HK-2 (cell line): ENCODE data around the gene NAA20.

Experiments
- DNase-seq: peaks from one replicate; pipeline ENCODE4 v3.0.0-alpha.2; 2018; ENCODE audit not compliant: unreplicated experiment

The NAA20 gene

DNA sequence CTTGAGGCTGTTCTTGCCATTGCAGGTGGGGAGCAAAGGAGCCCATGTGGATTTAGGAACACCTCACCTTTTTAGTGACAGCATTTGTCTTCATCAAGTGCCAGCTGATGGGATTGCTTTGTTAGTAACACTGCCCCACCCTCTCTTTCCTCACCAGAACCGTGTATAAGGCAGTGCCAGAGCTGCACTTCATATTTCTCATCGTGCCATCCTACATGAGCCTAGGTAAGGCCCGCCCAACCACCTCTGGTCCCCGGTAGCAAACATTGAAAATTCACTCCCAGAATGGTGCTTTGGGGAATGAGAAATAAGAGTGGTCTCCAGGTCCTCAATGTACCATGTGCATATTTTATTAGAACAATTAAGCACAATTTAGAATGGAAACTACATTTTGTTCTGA, 57.9 kb downstream of the NAA20 start:
- DNase-seq, result no peak

DNA sequence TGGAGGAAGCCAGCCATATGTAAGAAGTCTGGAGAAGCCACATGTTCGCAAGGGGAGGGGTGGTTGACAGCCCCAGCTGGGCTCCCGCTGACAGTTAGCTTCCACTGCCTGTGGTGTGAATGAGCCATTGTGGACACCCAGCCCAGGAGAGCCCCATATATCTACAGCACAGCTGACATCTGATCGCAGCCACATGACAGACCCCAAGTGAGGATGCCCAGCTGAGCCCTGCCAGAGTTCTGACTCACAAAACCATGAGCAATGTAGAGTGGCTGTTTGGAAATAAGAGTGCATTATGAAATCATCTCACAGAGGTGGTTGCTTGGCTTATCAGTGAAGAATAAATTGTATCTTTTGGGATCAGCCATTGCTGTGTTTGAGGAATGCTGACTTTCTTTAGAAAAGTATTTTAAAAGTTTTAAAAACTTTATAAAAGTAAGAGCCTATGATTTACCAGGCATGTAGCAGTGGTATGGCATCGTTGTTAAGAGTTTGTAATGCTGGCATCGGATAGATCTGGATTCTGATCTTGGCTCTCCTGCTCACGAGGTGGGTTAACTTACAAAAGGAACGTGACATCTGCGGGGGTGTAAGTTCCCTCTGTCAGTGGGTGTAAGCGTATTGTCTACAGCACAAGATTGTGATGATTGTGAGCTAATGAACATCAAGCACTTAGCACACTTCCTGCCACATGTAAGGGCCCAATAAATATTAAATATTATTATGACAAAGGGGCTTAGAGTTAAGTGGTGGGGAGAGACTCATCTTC, 59.3 kb downstream of the NAA20 start:
- peak; percentile 16 for DNase-seq

DNA sequence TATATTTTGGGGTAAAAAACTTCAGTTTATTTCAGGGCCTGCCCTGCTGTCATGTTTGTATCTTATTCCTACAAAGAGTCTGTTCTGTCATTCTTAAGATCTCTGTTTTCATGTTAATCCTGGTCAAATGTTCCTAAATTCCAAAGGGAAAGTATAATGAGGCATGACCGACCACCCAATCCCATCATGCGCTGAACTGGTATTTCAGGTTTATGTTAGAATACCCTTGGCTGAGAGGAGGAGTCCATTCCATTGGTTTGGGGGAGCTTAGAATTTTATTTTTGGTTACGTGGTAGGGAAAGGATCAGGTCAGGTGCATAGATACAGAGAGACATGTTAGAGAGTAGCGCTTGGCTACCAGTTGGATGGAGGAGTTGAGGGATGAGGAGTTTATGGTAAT, 60.9 kb downstream of the NAA20 start:
- DNase-seq, result no peak

DNA sequence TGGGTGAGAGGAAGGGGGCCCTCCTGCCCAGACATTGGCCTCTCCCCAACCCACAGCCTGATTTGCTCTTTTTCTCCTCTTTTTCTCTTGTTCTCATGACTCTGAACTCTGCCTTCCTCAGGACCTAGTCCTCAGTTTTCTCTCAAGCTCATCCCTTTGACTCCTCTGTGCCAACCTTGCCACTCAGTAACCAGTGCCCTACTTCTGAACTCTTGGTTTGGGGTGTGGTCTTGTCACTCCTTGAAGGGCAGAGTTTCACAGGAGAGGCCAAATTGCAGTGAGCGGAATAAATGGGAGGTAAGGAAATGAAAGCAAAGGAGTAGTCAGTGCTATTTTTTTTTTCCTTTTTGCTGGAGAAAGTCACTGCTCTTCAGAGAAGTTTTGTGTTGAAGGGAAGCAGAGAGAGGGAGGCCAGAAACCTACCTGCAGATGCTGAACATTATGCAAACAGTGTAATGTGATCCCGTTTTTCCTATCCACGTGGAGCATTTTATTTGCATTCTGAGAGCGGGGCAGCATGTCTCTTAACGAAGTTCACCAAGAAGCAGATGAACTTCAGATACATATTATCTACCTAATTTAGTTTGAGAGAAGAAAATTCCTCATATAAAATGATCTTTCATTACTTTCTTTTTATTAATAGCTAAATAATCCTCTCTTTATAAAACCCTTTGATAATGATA, 62.1 kb downstream of the NAA20 start:
- DNase-seq, result no peak
